ENCODE data around the gene ZNF157.

- TF ChIP-seq CTCF (conservative IDR thresholded peaks at IDR 0.05): no peak
- no peak for TF ChIP-seq ZFX (IDR thresholded peaks at IDR 0.05)
Observed at GRCh38 chrX:47448165-47448806, 77.9 kb downstream of the ZNF157 start.

Measured in C4-2B (cell line).